GM21717 (cell line): ENCODE results near the gene TMED10.
"Not testable (repeated sequence)": the region's sequence is repeated elsewhere in the genome, so short reads cannot be mapped to it uniquely, and the experiment has no call there.

Experiments used
- ATAC-seq: cut with Tn5 transposase; IDR thresholded peaks from one replicate; pipeline ENCODE4 v1.9.1; 2021; ENCODE audit warnings: mild to moderate bottlenecking, moderate library complexity; ENCODE audit not compliant: unreplicated experiment

TMED10 gene

GRCh38 chr14:75128596-75128990, 47.8 kb downstream of the TMED10 start:
- no peak for ATAC-seq

GRCh38 chr14:75127903-75128595, 48.4 kb downstream of the TMED10 start:
- ATAC-seq: no peak

- not testable (repeated sequence) for ATAC-seq
Measured at GRCh38 chr14:75127474-75127820, 49.0 kb downstream of the TMED10 start.

GRCh38 chr14:75126679-75127473, 49.5 kb downstream of the TMED10 start, which contains the start of gene NEK9:
Gene NEK9 (minus strand): TSS chr14:75127048. CDS start chr14:75126921, 127 bp downstream.
- peak; percentile 85 for ATAC-seq

GRCh38 chr14:75126121-75126544, 50.3 kb downstream of the TMED10 start:
- no peak for ATAC-seq

- ATAC-seq: no peak
Measured at GRCh38 chr14:75125617-75126016, 50.8 kb downstream of the TMED10 start.

- ATAC-seq: no peak
Measured at GRCh38 chr14:75123991-75124390, 52.4 kb downstream of the TMED10 start.

GRCh38 chr14:75121552-75121951, 54.9 kb downstream of the TMED10 start:
- ATAC-seq: no peak

- no peak for ATAC-seq
Measured at GRCh38 chr14:75120541-75121291, 55.7 kb downstream of the TMED10 start.

- no peak for ATAC-seq
Measured at GRCh38 chr14:75119056-75119455, 57.4 kb downstream of the TMED10 start.

- no peak for ATAC-seq
Measured at GRCh38 chr14:75113932-75114539, 62.4 kb downstream of the TMED10 start.

- ATAC-seq: no peak
Measured at GRCh38 chr14:75109877-75110276, 66.5 kb downstream of the TMED10 start.

- ATAC-seq: no peak
Measured at GRCh38 chr14:75107186-75107585, 69.2 kb downstream of the TMED10 start.

- ATAC-seq: no peak
Measured at GRCh38 chr14:75101491-75101890, 74.9 kb downstream of the TMED10 start.

- ATAC-seq: no peak
Measured at GRCh38 chr14:75098682-75099081, 77.7 kb downstream of the TMED10 start.

GRCh38 chr14:75098212-75098611, 78.2 kb downstream of the TMED10 start:
- ATAC-seq: no peak

- ATAC-seq: no peak
Measured at GRCh38 chr14:75096959-75097358, 79.5 kb downstream of the TMED10 start.

- ATAC-seq: no peak
Measured at GRCh38 chr14:75095690-75096089, 80.7 kb downstream of the TMED10 start.

GRCh38 chr14:75094896-75095295, 81.5 kb downstream of the TMED10 start:
- no peak for ATAC-seq

- no peak for ATAC-seq
Measured at GRCh38 chr14:75092698-75093097, 83.7 kb downstream of the TMED10 start.

- ATAC-seq: no peak
Measured at GRCh38 chr14:75091251-75091650, 85.2 kb downstream of the TMED10 start.
